SJSA1 (cell line): ENCODE results near the gene NCOA7. TPM values are rescaled to one million over a fixed set of nuclear protein-coding genes. Genes with fewer than 3 reads are reported as not detected.

Source experiments
- DNase-seq, 2 experiments: peaks; one replicate each; pipeline ENCODE4 v3.0.0-alpha.2; 2015 to 2020; ENCODE audit warnings: low spot score in 2 of 2, low read depth in 1 of 2
- H3K27ac ChIP-seq: fragments of 250-450 bp; sonication (Bioruptor Pico); 2 replicates; pipeline ENCODE4 v1.5.1; 2020; ENCODE audit warnings: mild to moderate bottlenecking, moderate library complexity
- H3K27me3 ChIP-seq: fragments of 250-450 bp; sonication (Bioruptor Pico); replicated peaks from 2 replicates; pipeline ENCODE4 v1.5.1; 2020; ENCODE audit warnings: mild to moderate bottlenecking, moderate library complexity
- H3K36me3 ChIP-seq: fragments of 250-450 bp; sonication (Bioruptor Pico); 2 replicates; pipeline ENCODE4 v1.5.1; 2020; ENCODE audit warnings: mild to moderate bottlenecking
- H3K4me1 ChIP-seq: fragments of 250-450 bp; sonication (Bioruptor Pico); replicated peaks from 2 replicates; pipeline ENCODE4 v1.6.1; 2021; ENCODE audit warnings: mild to moderate bottlenecking
- H3K4me3 ChIP-seq: fragments of 250-450 bp; sonication (Bioruptor Pico); 2 replicates; pipeline ENCODE4 v1.5.1; 2020; ENCODE audit warnings: mild to moderate bottlenecking
- H3K9me3 ChIP-seq: fragments of 250-450 bp; sonication (Bioruptor Pico); replicated peaks from 2 replicates; pipeline ENCODE4 v1.5.1; 2020; ENCODE audit warnings: mild to moderate bottlenecking
- total RNA-seq: library from RNA; depleted of rRNA; stranded (reverse); fragments of >200 nt; shearing (Covaris generic); gene quantifications from 2 replicates; pipeline ENCODE4 v1.2.3, GENCODE V29; 2014

NCOA7 gene
- total RNA-seq, 1 experiment from 2014 or later = 8.5 TPM

GRCh38 chr6:125749865-125750691 is 40.7 kb upstream of the NCOA7 start:
- peak overlapping the region; percentile 54 for H3K4me3 ChIP-seq
- peaks cover 59% of the 10 kb centered on the region for H3K27me3 ChIP-seq
- H3K4me1 ChIP-seq = peaks cover 25% of the 10 kb centered on the region
- H3K36me3 ChIP-seq = no peaks in the 10 kb centered on the region
- no peaks in the 10 kb centered on the region for H3K9me3 ChIP-seq
- DNase-seq = no peak
- H3K27ac ChIP-seq = no peak overlapping the region

- DNase-seq = no peak
- H3K36me3 ChIP-seq = no peaks in the 10 kb centered on the region
- no peak overlapping the region for H3K4me3 ChIP-seq
- H3K27me3 ChIP-seq = peaks cover 51% of the 10 kb centered on the region
- no peak overlapping the region for H3K27ac ChIP-seq
- H3K9me3 ChIP-seq = no peaks in the 10 kb centered on the region
- H3K4me1 ChIP-seq = peaks cover 25% of the 10 kb centered on the region
These were observed 39.9 kb upstream of the NCOA7 start for GRCh38 chr6:125750692-125751333.

- Histone ChIP-seq H3K27me3 (peaks cover 45% of the 10 kb centered on the region), H3K27ac (no peak overlapping the region)
These were observed 39.3 kb upstream of the NCOA7 start for GRCh38 chr6:125751334-125751916.

GRCh38 chr6:125752773-125753172 is 38.0 kb upstream of the NCOA7 start:
- no peak for DNase-seq
- Histone ChIP-seq H3K27ac (no peak overlapping the region), H3K36me3 (no peaks in the 10 kb centered on the region), H3K4me3 (no peak overlapping the region), H3K27me3 (peaks cover 32% of the 10 kb centered on the region), H3K9me3 (no peaks in the 10 kb centered on the region), H3K4me1 (peaks cover 22% of the 10 kb centered on the region)

More at GRCh38 chr6:125751334-125751916, 39.3 kb upstream of the NCOA7 start:
- H3K4me3 ChIP-seq = no peak overlapping the region
- H3K4me1 ChIP-seq = peaks cover 25% of the 10 kb centered on the region
- no peaks in the 10 kb centered on the region for H3K36me3 ChIP-seq
- H3K9me3 ChIP-seq = no peaks in the 10 kb centered on the region
- no peak for DNase-seq

GRCh38 chr6:125753218-125753936 is 37.4 kb upstream of the NCOA7 start:
- Histone ChIP-seq H3K9me3 (no peaks in the 10 kb centered on the region), H3K4me3 (no peak overlapping the region), H3K27me3 (peaks cover 26% of the 10 kb centered on the region), H3K27ac (no peak overlapping the region), H3K36me3 (no peaks in the 10 kb centered on the region), H3K4me1 (peaks cover 17% of the 10 kb centered on the region)
- DNase-seq = peak in 1 of 2 experiments; percentile 16

- Histone ChIP-seq H3K4me1 (peaks cover 13% of the 10 kb centered on the region), H3K9me3 (no peaks in the 10 kb centered on the region), H3K36me3 (no peaks in the 10 kb centered on the region), H3K27me3 (peaks cover 20% of the 10 kb centered on the region), H3K4me3 (no peak overlapping the region), H3K27ac (no peak overlapping the region)
- DNase-seq = no peak
These were observed 36.9 kb upstream of the NCOA7 start for GRCh38 chr6:125753937-125754259.

GRCh38 chr6:125754566-125754965 is 36.2 kb upstream of the NCOA7 start:
- Histone ChIP-seq H3K27ac (no peak overlapping the region), H3K4me1 (peaks cover 9% of the 10 kb centered on the region), H3K36me3 (no peaks in the 10 kb centered on the region), H3K27me3 (peaks cover 17% of the 10 kb centered on the region), H3K4me3 (no peak overlapping the region), H3K9me3 (no peaks in the 10 kb centered on the region)
- peak in 1 of 2 experiments; percentile 31 for DNase-seq

GRCh38 chr6:125759184-125759902 is 31.4 kb upstream of the NCOA7 start:
- H3K4me1 ChIP-seq = peaks cover 3% of the 10 kb centered on the region; the same call in 1 of the 2 replicates
- DNase-seq = no peak
- H3K4me3 ChIP-seq = no peak overlapping the region
- no peak overlapping the region for H3K27ac ChIP-seq
- peaks cover 8% of the 10 kb centered on the region for H3K27me3 ChIP-seq
- H3K36me3 ChIP-seq = no peaks in the 10 kb centered on the region
- H3K9me3 ChIP-seq = no peaks in the 10 kb centered on the region

GRCh38 chr6:125759959-125760457 is 30.8 kb upstream of the NCOA7 start:
- DNase-seq = no peak
- H3K4me3 ChIP-seq = no peak overlapping the region
- H3K4me1 ChIP-seq = no peaks in the 10 kb centered on the region; the same call in 1 of the 2 replicates
- no peak overlapping the region for H3K27ac ChIP-seq
- H3K9me3 ChIP-seq = no peaks in the 10 kb centered on the region
- peaks cover 11% of the 10 kb centered on the region for H3K27me3 ChIP-seq
- H3K36me3 ChIP-seq = no peaks in the 10 kb centered on the region

GRCh38 chr6:125764121-125764671 is 26.6 kb upstream of the NCOA7 start:
- H3K9me3 ChIP-seq = no peaks in the 10 kb centered on the region
- no peak overlapping the region for H3K4me3 ChIP-seq
- H3K36me3 ChIP-seq = no peaks in the 10 kb centered on the region
- no peaks in the 10 kb centered on the region for H3K4me1 ChIP-seq
- H3K27ac ChIP-seq = no peak overlapping the region
- peaks cover 14% of the 10 kb centered on the region for H3K27me3 ChIP-seq
- no peak for DNase-seq

- Histone ChIP-seq H3K9me3 (no peaks in the 10 kb centered on the region), H3K4me3 (no peak overlapping the region), H3K36me3 (no peaks in the 10 kb centered on the region), H3K4me1 (no peaks in the 10 kb centered on the region), H3K27ac (no peak overlapping the region), H3K27me3 (peaks cover 14% of the 10 kb centered on the region)
- DNase-seq = no peak
These were observed 24.8 kb upstream of the NCOA7 start for GRCh38 chr6:125765944-125766343.

- peaks cover 10% of the 10 kb centered on the region for H3K27me3 ChIP-seq
- H3K4me1 ChIP-seq = no peaks in the 10 kb centered on the region
- H3K36me3 ChIP-seq = no peaks in the 10 kb centered on the region
- H3K9me3 ChIP-seq = no peaks in the 10 kb centered on the region
- H3K4me3 ChIP-seq = no peak overlapping the region
- H3K27ac ChIP-seq = no peak overlapping the region
- no peak for DNase-seq
These were observed 24.1 kb upstream of the NCOA7 start for GRCh38 chr6:125766641-125767040.
